Fibroblast of the aortic adventitia (primary cell): Measurements from ENCODE around the gene SLC7A1. TPM values are rescaled to one million over a fixed set of nuclear protein-coding genes. Genes with fewer than 3 reads are reported as not detected.

Source experiments
- DNase-seq: peaks from one replicate; pipeline ENCODE4 v3.0.0-alpha.2; 2010; ENCODE audit warnings: low read depth
- H3K4me3 ChIP-seq: 2 replicates; pipeline ENCODE4 v1.5.1; 2011; ENCODE audit warnings: low read depth, mild to moderate bottlenecking, control low read depth, low read length, moderate library complexity
- CTCF ChIP-seq: IDR thresholded peaks from 2 replicates; pipeline ENCODE4 v1.5.1; 2011; ENCODE audit warnings: mild to moderate bottlenecking, low read length, control low read depth, inconsistent platforms; ENCODE audit not compliant: insufficient read depth
- total RNA-seq: library from RNA; depleted of rRNA; stranded (reverse); fragments of >200 nt; gene quantifications from 2 replicates; pipeline ENCODE4 v1.2.3, GENCODE V29; 2012; ENCODE audit warnings: low replicate concordance

The SLC7A1 gene
- total RNA-seq, 1 donor: 33.1 TPM

- peak; percentile 65 for DNase-seq
- TF ChIP-seq CTCF: no peak
Observed at GRCh38 chr13:29474991-29475390, 120.5 kb downstream of the SLC7A1 start.

GRCh38 chr13:29473166-29473565 lies 122.3 kb downstream of the SLC7A1 start:
- no peak overlapping the region for H3K4me3 ChIP-seq
- no peak for TF ChIP-seq CTCF
- DNase-seq: no peak

More at GRCh38 chr13:29474991-29475390, 120.5 kb downstream of the SLC7A1 start:
- H3K4me3 ChIP-seq: no peak overlapping the region

GRCh38 chr13:29472332-29472961 lies 123.0 kb downstream of the SLC7A1 start:
- peak; percentile 70 for DNase-seq
- H3K4me3 ChIP-seq: no peak overlapping the region
- peak; percentile 97 for TF ChIP-seq CTCF

GRCh38 chr13:29471551-29471950 lies 123.9 kb downstream of the SLC7A1 start:
- DNase-seq: no peak
- TF ChIP-seq CTCF: no peak
- H3K4me3 ChIP-seq: no peak overlapping the region

GRCh38 chr13:29465741-29466293 lies 129.7 kb downstream of the SLC7A1 start:
- DNase-seq: peak; percentile 54
- TF ChIP-seq CTCF: no peak

GRCh38 chr13:29464105-29464679 lies 131.3 kb downstream of the SLC7A1 start:
- no peak for TF ChIP-seq CTCF
- no peak for DNase-seq
- H3K4me3 ChIP-seq: no peak overlapping the region

More at GRCh38 chr13:29465741-29466293, 129.7 kb downstream of the SLC7A1 start:
- no peak overlapping the region for H3K4me3 ChIP-seq
